Renal cortical epithelial cell (primary cell): ENCODE data around the gene CFAP410. TPM values are rescaled to one million over a fixed set of nuclear protein-coding genes. Genes with fewer than 3 reads are reported as not detected.

Experiments
- DNase-seq: peaks from one replicate; pipeline ENCODE4 v3.0.0-alpha.2; 2011; ENCODE audit warnings: low read depth
- total RNA-seq: library from RNA; depleted of rRNA; stranded (reverse); fragments of >200 nt; gene quantifications from 2 replicates; pipeline ENCODE4 v1.2.3, GENCODE V29; 2014

The CFAP410 gene
- total RNA-seq, 1 donor from 2014 or later = 13.0 TPM

DNA sequence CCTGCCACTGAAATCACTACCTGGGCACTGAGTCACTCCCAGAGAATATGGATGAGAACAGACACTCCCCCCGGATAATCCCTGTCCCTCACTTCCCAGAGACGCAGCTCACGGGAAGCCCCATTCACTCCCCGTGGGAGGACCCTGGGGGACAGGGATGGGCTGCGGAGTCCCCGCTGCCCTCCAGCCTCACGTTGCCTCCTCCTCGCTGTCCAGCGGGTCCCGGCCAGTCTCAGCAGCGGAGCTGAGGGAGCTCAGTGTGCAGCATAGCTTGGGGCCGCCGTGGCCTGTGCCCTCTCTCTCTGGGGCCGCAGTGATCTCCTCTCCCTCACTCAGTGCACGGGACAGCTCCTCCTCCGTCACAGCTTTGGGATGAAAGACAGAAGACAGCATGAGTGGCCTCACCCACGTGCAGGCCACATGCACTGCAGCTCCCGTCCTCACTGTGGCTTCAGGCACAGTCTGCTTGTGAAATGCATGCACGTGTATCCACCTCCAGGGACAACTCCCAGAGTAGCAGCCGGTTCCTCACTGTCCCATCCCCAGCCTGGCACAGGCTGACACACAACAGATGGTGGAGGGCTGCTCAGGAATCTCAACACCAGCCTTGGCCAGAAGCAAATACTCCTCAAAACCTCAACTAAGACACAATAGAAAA lies 7.4 kb downstream of the CFAP410 start:
- no peak for DNase-seq

DNA sequence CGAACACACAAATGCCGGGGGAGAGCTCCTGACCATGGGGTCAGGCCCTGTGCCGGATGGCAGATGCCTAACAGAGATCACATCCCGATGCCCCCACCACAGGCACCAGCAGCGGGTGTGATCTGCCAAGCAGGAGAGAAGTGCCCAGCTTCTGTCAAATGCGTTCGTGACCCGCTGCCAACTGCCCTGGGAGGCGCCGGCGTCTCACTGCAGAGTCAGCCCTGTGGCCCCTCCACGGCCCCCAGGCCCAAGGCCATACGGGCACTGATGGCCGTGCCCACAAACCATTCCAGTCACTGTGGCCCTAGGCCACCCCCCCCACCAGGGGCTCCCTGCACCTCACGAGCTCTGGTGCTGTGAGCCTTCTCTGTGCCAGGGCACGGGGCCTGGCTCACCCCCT lies 8.0 kb downstream of the CFAP410 start:
- no peak for DNase-seq

DNA sequence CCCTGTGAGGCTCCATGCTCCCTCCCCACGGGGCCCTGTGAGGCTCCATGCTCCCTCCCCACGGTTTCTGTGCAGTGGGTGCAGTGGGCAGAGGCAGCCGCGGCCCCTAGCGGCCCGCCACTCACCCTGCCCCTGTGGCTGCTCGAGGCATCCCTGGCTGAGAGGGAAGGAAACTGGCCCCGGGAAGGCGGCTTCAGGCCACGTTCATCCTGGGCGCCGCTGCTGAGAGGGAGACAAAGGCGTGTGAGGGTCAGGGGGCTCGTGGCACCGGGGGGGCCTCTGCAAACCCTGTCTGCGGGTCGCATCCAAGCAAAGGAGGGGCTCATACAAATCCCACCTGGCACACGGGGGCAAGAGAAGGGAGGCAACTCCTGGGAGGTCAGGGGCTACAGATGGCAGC lies 8.5 kb downstream of the CFAP410 start:
- no peak for DNase-seq

DNA sequence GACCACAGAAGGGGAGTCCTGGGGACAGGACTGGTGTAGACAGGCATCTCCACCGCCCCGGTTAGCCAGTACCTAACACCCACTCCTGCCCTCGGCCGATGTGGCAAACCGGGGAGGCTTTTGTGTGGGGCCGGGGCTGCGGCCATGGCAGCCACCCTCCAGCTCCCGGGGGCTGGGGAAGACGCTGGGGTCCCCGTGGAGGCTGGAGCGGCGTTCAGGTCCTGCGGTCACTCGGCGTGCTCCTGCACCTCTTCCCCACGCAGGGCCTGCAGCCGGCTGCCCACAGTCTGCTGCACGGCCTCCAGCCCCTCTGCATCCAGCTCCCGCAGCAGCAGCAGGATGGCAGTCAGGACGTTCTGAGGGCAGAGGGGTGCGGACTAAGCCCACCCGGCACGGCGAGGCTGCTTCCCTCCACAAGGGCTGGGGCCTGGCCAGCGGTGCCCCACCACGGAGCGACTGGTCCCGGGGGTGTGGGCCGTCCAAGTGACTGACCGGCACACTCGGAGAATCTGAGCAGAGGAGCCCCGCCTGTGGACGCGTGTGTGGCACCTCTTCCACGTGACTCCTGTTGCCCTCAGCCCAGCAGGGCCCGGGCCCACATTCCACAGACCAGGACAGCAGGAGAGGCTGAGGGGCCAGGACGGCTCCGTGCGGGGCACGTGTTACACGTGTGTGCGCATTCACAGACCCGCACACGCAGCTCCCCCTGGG lies 9.1 kb downstream of the CFAP410 start:
- no peak for DNase-seq

DNA sequence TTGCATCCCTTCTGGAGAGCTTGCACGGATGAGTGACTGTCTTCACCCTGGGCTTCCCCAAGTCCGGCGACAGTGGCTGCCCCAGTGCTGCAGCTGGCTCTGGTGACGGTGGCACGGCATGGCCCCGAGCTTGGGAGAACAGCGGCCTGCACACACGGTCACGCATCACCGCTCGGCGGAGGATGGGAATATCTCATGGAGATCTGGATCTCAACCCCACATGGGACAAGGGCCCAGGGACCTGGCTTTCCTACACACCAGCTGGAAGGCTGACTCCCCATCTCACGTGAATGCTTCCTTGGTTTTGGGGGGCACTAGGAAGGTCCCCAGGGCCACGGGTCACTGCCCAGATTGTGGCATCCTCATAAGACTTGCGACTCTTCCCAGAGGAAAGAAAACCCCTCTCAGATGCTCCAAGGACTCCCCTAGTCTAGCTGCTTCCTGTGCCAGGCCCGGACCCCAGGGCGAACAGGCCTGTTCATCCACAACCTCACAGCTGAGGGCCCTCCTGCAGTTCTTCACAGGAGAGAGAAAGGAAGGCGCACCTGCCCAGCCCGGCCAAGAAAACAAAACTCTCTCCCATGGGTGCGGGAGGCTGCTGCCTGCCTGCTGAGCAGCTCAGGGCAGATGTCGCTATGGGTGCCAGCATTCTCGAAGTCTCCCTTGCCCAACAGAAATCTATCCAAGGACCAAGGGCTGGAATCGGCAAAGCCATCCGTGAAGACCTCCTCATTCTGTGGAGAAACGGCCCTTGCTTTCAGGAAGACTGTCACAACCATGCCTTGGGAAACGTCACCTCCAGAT lies 9.9 kb downstream of the CFAP410 start:
- DNase-seq = peak; percentile 3

DNA sequence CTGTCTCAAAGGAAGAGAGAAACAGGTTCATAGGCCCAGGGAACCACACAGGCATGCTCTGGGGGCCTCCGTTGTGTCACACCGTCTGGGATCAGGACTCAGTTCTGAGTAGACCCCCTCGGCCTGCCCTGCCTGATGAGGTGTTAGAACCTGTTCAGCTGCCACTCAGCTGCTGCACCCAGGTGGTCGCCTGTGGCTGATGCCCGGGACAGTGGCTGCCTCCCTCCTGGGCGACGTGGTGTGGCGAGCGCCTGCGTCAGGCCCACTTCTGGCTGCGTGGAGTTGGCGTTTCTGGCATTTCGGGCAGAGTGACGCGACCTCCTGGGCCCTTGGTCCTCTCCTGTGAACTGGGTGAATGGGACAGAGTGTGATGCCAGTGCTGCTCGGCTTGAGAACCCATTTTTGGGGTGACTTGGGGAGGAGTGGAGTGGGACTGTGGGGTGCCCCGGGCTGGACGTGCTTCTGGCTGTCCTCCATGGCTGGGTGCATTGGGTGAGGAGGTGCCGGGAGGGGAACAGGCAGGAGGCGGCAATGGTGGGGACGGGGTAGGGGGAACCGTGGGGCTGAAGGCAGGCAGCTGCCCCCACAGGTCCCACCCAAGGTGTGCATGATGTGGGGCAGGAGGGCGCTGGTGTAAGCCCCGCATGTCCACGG lies 10.8 kb downstream of the CFAP410 start:
- no peak for DNase-seq

DNA sequence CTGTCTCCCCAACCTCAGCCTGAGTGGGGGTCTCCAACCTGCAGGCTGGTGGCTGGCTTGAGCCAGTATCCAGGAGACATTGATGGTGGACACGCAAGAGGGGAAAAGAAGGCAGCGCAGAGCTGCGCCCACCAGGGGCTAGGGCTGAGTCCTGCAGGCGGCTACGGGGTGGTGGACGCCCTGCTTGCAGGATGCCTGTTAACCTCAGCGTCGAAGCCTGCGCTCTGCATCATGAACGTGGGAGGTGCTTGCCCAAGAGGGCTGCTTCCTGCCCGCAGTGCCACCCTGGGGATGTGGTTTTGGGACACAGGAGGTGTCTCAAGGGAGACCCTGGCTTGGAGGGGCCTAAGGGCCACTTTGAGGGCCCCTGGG lies 11.6 kb downstream of the CFAP410 start:
- DNase-seq = no peak

DNA sequence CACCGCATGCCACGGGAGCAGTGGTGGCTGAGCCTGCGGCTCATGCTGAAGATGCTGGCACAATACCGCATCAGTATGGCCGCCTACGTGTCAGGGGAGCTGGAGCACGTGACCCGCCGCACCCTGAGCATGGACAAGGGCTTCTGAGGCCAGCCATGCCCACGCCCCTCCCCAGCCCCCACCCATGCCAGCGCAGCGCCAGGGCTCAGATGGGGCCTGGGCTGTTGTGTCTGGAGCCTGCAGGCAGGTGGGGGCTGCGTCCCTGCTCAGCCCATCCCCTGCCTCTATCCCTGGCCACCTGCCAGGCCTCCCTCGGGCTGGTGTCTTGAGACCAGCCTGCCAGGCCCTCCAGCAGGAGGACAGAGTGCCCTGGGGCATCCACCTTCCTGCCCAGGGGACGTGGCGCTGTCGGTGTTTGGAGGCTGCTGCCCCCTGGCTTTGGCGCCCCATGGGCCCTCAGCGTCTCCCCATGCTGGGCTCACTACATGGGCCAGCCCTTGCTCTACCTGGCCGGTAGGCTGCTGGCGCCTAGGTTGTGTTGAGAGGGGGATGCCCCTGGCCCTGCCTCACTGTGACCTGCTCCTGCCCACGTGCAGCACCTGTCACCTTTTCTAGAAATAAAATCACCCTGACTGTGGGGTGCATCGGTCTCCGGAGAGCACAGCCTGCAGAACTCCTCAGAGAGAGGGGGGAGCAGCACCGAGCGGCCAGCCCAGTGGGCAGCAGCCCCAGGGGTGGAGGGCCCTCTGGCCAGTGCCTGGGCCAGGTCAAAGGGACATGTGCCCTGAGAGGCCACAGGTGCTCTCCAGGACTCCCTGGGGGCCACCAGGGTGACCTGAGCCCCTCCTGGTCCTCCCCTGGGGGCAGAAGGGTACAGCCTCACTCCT lies 12.2 kb downstream of the CFAP410 start:
- DNase-seq = no peak

DNA sequence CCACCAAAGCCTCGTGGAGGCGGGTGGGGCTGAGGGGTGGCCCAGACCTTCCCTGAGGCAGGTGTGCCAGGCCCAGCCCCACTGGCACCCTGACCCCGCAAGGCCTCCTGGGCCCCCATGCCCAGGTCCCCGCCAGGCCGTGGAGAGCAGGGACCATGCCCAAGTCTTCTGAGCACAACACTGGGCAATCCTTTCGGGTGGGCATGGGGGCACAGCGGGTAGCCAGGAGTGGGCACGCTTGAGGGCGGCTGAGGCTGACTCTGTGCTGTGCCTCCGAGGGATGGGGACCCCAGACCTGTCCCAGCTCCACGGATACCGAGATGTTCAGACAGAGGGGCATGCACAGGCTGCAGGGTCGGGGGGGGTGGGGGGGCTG lies 12.9 kb downstream of the CFAP410 start:
- DNase-seq = no peak

DNA sequence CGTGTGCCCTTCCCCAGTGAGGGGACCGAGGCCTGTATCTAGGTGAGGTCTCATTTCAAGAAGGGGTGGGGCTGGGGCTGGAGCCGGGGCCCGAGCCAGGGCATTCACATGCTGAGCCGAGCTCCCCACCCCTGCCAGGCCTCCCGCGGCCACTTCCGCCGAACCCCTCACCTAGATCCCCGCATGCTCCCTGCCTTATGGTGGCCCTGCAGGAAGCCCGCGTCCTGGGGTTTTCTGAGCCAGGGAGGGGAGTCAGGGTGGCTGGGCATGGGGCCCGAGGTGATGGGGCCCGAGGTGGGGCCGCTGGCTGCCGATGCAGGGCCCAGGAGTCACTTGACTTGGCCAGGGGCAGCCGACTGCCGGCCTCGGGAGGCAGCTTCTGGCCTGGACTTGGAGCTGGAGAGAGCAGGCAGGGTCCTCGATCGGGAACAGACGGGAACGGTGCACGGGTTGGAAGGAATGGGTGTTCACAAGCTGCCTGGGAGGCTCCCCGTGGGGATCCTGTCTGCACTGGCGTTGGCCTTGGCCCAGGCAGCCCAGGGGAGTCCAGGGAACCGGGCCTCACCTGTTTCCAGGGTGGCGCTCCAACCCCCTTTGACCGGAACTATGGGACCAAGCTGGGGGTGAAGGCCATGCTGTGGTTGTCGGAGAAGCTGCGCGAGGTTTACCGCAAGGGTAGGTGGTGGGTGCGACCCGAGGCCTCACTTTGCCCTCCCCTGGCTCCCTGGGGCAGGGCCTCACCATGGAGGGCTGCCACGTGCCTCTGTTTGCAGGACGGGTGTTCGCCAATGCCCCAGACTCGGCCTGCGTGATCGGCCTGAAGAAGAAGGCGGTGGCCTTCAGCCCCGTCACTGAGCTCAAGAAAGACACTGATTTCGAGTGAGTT lies 13.6 kb downstream of the CFAP410 start:
- no peak for DNase-seq

DNA sequence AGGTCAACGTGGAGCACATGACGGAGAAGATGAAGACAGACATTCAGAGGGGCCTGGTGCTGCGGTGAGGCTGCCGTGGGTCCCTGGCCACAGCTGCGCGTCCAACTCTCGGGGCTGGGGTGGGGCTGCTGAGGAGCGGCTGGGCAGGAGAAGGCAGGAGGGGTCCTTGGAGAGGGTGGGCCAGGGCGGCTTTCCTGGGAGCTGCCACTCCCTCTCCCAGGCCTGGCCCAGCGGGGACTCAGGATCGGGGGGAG lies 14.4 kb downstream of the CFAP410 start:
- DNase-seq = no peak

DNA sequence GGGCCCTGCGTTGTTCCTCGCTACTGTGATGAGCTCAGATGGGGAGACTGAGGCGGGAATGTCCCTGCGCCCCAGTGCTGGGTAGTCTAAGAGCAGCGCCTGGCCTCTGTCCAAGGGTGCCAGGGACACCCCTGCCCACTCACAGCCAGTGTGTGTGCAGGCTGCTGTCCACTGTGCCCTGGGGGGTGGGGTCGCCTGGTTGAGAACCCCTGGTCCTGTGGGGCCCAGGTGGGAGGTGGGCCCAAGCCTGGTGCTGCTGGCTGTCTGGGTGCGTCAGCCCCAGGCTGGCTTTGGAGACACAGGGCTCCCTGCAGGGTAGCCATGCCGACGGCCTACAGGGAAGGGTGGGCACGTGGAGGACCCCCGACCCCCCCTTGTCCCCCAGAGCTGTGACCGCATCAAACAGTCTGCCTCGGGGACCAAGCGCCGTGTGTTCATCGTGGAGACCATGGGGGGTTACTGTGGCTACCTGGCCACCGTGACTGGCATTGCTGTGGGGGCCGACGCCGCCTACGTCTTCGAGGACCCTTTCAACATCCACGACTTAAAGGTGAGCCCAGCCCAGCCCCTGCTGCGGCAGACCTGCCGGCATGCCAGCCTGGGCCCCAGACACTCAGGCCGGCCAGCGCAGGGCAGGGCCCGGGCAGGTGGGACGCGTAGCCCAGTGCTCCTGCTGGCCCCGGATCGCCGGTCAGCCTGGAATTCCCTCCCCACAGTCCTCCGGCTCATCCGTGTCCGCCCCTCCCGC lies 14.9 kb downstream of the CFAP410 start:
- no peak for DNase-seq

DNA sequence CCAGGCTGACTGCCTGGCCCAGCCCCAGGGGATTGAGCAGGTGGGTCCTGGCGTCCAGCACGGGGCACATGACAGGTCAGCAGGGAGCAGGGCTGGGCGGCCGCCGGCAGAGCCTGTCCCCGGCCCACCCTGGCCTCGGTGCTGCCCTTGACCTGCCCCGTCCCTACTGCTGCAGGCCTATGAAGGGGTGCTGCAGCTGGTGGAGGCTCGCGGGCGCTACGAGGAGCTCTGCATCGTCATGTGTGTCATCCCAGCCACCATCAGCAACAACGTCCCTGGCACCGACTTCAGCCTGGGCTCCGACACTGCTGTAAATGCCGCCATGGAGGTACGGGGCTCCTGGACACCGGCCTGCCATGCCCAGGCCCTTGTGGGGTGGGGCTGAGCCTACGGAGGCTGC lies 15.6 kb downstream of the CFAP410 start:
- no peak for DNase-seq

DNA sequence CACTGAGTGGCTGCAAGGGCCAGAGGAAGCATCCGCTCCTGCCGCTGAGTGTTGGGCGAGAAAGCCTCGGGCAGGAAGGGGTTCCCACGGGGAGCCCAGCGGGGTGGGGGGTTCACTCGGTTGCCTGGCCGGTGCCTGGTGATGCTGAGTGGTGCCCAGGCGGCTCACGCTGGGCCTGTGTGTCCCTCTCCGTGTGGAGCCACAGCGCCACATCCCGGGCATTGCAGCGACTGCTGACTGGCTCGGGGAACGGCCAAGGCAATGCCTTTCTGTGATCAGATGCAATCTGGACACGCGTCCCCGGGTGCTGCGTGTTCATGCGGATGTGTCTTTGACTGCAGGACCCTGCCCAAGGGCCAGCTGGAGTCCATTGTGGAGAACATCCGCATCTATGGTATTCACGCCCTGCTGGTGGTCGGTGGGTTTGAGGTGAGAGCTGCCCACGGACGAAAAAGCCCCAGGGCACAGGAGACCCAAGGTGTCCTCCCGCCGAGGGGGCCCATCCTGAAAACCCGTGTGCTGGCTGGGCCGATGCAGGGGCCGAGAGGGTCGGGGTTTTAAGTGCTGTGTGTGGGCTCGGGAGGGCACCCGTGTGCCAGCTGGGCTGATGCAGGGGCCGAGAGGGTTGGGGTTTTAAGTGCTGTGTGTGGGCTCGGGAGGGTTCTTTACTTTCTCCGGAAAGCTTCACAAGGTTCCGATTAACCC lies 16.4 kb downstream of the CFAP410 start:
- no peak for DNase-seq

DNA sequence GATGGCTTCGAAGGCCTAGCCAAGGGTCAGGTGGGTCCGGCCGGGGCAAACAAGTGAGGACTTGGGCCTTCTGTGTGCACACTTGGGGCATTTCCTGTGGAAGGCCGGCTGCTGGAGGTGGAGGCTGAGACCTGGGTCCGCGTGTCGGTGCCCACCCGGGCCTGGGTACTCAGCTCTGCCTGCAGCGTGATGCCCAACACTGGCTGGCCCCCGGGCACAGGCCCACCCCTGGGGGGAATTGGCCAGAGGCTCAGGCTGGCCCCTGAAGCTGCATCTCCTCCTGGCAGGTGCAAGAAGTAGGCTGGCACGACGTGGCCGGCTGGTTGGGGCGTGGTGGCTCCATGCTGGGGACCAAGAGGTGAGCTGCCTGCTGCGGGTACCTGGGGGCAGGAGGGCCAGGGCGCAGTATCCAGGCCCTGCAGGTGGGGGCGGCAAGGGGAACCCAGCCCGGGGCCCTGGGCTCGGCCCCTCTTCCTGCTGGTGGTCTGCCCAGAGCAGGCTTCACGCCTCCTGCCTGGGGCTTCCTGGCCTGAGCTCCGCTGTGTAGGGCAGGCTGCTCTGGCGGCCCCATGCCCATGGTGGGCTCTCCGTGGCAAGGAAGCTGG lies 17.2 kb downstream of the CFAP410 start:
- DNase-seq = no peak

DNA sequence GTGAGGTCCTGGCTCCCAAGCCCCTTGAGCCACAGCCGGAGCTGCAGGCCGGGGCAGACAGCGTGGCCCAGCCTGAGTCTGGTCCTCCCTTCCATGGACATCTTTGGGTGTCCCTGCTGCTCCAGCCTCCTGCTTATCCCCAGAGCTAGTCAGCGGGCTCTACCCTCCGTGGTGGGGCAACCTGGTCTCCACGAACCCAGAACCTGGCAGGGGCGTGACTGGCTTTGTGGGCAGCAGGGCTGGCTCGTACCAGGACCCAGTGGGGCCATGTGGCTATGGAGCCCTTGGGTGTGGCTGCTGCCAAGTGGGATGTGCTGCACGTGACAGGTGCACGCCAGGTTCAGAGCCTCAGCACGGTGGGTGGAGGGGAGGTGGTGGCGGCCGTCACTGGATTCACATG lies 18.3 kb downstream of the CFAP410 start:
- DNase-seq = no peak

DNA sequence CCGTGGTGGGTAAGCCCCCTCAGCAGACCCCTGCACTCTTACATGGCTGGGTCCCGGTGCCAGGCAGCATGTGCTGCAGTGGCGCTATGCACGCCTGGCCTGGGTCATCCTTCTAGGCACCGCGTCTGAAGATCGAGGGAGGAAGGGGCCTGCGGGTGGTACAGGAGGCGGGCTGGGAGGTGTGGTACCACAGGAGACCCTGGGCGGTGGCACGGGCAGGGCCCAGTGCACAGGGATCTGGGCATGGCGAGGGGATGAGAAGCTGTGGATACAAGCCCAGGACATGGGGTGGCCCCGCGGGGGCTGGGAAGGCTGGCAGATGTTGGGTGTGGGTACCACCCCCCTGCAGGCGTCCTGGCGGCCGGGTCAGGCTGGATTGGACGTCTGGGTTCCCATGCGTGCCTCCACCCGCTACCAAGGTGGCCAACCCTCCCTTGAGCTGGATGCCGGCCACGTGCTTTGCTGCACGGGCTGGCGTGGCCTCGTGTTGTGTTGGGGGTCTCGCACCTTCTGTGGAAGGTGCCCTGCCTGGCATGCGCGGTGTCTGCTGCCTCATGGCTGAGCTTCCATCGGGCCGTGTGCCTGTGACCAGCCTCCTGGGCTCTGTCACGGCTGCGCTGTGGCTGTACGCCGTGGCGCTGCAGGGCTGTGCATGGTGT lies 19.7 kb downstream of the CFAP410 start:
- DNase-seq = no peak

DNA sequence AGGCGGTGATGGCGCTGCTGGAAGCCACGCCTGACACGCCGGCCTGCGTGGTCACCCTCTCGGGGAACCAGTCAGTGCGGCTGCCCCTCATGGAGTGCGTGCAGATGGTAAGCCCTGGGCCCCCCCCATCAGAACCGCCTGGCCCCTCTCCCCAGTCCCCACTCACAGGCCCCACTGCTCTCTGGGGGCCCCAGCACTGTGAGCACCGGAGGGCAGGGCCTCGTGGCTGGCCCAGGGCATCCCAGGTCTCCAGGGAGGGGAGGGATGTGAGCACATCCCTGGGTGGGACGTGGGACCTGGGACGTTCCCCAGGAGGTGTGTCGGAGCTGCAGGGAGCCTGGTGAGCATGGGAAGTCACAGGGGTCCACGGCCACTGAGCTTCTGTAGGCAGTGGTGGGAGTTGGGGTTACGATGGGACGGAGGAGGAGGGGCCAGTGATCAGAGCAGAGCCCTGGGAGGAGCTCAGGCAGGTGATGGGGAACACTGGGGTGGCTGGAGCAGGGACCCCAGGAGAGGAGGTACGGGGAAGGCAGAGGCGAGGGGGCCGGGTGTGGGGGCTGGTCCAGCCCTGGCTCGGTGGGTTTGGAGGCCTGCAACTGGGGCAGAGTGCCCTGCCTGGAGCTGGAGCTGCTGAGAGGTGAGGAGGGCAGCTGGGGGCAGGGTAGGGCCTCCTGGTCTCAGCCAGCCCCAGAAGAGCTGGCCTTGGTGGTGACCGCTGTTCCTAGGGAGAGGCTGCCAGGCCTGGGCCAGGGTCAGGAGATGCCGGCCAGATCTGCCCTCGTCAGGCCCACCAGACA lies 20.5 kb downstream of the CFAP410 start:
- no peak for DNase-seq
